GM21825 (cell line): ENCODE measurements around the gene HP1BP3.
"Not testable (repeated sequence)": the region's sequence is repeated elsewhere in the genome, so short reads cannot be mapped to it uniquely, and the experiment has no call there.

Source experiments
- ATAC-seq: cut with Tn5 transposase; IDR thresholded peaks from one replicate; pipeline ENCODE4 v1.9.1; 2021; ENCODE audit warnings: mild to moderate bottlenecking, moderate library complexity; ENCODE audit not compliant: unreplicated experiment

Gene HP1BP3

DNA sequence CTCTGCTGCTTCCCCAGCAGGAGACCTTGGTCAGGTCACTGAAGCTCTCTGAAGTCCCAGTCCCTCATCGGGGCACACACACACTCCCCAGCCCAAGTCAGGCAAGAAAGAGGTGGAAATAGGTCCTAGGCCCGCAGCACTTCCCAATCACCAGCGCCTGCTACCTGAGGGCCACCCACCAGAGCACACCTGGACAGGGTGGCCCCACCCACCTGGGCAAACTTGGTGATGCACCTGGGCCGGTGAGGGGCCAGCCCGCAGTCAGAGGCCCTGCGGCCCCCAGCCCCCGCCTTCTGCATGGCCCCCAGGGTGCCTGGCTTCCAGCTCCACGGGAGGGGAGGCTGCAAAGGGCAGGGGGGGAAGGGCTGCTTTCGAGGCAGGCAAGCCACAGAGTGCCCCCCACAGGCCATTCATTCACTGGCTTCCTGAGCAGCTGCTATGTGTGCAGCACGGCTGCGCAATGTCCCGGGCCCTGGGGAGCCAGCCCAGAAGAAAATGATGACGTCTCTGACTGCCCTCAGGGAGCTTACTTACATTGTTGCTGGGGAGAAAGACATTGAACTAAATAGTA is 59.3 kb downstream of the HP1BP3 start:
- ATAC-seq = no peak

DNA sequence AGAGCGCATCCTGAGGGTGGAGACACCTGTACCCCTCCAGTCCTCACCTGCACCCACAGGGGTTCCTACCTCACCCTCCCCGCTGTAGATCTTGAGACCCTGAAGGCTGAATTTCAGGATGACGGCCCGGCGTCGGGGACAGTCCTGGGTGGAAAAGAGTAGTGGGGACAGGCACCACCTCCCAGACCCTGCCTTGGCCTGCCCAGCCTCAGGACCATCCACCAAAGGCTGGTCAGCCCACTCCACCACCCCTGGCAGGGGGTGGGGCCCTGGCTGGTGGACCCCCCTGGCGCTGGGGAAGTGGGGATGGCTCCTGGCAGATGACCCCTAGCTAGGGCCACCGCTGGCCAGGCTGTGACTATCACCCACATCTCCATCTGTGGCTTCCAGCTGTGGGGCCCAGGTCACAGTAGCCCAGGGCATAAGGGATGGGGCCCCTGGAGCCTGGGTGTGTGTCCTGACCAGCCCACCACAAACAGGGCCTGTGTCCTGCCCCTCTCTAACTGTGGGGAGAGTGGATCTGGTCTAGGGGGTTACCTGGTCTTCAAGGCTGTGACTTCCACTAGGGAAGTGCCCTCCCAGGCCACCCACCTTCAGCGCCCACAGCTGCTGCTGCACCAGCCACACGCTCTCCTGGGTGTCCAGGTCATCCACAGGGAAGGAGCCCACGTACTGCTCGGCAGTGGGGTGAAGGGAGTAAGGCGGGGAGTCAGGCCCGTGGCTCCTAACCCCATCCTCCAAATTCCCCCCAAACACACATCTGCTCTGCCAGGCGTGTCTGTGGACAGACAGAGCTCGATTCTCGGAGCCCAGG is 60.0 kb downstream of the HP1BP3 start:
- no peak for ATAC-seq

DNA sequence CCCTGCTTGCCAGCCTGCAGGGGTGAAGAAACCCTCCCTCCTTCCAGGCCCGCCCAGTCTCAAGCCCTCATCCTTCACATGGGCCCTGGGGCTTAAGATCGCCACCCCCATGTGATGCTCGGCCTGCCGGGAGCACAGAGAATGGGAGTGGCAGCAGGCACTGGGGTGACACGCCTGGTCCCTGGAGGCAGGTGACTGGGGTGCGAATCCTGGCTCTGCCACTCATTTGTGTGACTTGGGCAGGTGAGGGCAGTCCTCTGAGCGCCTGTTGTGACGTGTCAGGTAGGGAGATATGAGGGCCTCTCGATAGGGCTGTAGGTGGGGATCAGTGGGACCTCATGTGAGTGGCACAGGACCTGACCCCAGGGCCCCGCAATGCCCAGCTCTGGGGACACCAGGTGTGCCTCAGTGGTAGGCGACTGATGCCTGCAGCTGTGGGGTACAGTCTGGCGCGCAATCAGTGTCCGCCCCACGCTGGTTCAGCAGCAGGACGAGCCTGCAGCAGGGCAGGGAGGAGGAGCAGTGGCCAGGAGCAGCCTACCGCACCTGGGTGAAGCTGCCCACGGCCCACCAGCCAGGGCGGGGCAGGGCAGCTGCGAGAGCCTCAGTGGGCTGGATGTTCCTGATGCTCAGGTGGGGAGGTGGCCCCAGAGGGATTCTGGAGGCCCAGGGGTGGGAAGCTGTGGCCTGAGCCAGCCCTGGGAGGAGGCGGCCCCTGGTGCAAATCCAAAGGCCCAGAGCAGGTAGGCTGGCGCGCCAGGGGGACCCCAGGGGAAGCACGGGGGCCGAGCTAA is 60.8 kb downstream of the HP1BP3 start:
- no peak for ATAC-seq

DNA sequence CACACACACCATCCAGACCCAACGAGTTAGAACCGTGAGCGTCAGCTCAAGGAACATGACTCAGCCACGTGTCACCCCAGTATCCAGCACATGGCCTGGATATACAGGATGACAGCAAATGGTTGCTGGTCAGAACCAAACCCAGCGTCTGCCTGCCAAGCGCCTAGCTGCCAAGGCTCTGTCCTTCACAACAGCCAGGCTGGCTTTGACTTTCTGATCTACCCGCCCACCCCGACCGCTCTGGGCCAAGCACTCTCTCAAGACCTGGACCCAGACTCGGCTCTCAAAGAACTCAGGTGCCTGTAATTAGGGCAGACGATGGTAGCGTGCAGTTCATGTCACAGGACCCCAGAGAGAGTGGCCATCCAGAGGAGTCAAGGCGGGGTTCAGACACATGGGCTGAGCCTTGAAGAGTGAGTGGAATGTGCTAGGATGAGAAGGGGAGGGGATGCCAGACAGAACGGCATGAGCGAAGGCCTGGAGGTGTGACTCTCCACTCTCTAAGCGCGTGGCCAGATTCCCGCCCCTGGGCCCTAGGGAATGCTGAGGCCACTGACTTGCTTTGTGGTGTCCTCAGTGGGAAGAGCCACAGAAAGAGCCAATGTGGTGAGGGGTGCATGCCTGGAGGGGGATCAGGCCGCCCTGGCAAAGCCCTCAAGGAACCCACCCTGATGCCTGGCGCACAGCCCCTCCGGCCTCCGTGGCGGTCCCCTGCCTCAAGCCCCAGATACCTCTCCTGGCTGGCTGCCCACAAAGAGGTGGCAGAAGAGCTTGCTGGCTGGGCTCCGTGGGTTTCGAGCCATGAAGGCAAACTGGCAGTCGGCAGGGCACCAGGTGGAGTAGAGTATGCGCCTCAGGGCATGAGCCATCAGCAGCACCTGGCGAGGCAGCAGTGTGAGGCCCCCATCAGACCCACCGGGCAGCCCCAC is 61.7 kb downstream of the HP1BP3 start:
- no peak for ATAC-seq

GRCh38 chr1:20724364-20725188 is 62.5 kb downstream of the HP1BP3 start:
- no peak for ATAC-seq

DNA sequence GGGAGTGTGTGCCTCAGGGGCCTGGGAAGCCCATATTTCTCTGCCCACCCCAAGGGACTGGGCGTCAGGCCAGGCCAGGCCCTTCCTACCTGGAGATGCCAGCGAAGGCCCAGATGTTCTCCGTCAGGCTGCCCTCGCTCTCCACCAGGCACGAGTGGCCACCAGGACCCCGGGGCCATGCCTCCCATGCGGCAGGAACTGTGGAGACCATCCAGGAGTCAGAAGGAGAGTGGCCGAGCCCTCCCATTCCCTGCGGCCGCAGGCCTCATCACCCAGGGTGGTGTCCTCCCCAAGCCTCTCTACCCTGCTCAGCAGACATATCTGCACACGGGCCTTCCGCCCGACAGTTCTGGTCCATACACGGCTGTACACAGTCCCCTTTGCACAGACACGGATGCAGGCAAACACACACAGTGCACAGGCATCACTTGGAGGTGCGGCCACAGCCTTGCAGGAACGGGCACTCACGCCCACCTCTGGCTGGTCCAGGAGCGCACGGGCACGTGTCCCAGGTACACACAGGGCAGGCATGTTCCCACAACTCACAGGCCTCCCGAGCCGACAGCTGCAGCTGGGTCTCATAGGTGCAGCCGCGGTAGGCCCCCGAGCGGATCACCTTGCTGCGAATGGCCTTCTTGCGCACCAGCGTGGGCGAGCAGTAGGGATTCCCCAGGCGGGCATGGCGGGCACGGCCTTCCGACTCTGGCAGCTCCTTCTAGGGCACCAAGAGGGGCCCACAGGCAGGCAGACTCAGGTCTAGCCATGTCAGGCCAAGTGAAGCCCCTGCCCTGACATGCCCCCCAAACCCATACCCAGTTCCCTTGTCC is 63.4 kb downstream of the HP1BP3 start:
- no peak for ATAC-seq

- ATAC-seq = no peak
Measured at GRCh38 chr1:20723159-20723536, 64.0 kb downstream of the HP1BP3 start.

DNA sequence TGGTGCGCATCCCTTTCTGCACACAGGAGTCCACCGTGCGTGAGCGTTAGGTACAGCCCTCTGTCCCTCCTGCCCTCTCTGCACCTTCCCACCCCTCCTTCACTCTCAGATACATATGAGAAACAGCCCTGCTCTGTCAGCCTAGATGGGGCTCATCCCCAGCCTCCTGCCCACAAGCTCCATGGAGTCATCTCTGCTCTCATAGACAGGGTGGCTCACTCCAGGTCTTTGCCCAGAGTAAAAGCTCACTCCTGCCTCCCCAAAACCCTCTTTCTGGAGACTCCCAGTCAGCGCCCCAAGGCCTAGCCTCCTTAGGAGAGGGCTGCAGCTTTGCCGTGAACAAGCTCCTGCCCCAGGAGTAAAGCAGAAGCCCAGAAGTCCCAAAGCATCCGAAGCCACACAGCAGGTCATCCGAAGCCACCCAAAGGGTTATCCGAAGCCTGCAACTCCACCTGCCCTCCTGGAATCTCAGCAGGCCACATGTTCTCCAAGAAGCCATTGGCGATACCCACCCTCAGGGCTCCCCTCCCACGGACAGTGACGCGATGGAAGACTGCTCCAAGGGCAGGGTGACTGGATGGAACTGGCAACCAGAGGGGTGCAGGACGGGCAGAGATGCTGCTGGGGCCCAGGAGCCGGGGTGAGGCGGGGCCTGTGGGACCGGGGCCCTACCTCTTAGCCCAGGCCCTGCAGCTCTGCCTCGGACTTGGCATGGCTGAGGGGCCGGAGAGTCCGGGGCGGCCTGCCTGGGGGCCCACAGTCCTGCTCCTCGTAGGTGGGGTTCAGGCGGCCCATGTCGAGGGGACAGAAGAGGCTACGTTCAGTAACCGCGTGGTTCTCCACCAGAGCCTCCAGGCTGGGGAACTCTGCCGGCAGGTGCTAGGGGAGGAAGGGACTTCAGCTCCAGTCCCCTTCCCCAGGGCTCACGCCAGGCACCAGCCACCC is 65.7 kb downstream of the HP1BP3 start:
- ATAC-seq = no peak

GRCh38 chr1:20720631-20721091 is 66.4 kb downstream of the HP1BP3 start:
- ATAC-seq = no peak

DNA sequence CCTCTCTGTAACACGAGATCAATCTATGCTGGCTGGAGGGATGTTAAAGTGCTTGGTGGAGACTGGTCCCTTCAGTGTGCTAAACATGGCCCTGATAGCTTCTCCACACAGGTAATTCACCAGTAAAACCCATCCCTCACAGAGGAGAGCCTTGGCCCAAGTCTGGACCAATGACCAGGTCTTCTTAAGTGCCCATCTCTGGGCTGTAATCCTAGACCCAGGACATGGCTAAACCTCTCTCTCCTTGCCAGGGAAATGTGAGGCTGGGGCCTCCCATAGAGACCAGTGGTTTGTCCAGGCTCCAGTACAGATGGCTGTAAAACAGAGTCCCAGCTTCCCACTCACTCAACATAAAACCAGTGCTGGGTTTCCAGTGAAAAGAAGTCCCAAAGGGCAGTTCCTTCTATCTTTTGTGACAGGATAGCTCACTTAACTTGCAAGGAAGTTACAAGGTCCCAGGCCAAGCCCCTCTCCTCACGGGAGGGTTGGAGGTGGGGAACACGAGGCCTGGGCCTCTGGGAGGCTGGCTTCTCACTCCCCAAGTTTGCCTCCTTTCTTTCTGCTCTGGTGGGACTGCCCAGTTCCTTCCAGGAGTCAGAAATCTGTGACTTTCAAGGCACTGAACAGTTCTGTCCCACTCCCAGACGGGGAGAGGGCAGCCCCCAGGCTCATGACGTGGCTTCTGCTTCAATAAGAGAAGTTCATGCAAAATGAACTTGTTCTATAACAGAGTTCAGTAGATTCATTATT is 67.1 kb downstream of the HP1BP3 start:
- ATAC-seq = no peak

DNA sequence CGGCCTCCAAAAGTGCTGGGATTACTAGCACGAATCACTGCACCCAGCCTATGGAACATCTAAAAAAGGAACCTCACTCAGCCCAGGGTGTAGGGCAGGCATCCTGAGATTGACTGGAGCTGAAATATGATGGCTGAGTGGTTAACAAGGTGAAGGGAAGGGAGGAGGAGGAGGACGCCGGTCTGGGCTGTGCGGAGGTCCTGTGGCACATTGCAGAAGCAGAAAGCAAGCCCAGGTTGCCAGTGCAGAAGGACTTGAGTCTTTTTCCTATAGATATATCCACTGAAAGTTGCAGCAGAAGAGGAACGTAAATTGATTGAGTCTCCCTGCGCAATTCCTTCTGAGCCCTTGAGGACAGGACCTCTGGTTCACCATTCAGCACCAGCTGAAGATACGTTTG is 67.8 kb downstream of the HP1BP3 start:
- ATAC-seq = no peak

- not testable (repeated sequence) for ATAC-seq
Measured at GRCh38 chr1:20718343-20718882, 68.7 kb downstream of the HP1BP3 start.

DNA sequence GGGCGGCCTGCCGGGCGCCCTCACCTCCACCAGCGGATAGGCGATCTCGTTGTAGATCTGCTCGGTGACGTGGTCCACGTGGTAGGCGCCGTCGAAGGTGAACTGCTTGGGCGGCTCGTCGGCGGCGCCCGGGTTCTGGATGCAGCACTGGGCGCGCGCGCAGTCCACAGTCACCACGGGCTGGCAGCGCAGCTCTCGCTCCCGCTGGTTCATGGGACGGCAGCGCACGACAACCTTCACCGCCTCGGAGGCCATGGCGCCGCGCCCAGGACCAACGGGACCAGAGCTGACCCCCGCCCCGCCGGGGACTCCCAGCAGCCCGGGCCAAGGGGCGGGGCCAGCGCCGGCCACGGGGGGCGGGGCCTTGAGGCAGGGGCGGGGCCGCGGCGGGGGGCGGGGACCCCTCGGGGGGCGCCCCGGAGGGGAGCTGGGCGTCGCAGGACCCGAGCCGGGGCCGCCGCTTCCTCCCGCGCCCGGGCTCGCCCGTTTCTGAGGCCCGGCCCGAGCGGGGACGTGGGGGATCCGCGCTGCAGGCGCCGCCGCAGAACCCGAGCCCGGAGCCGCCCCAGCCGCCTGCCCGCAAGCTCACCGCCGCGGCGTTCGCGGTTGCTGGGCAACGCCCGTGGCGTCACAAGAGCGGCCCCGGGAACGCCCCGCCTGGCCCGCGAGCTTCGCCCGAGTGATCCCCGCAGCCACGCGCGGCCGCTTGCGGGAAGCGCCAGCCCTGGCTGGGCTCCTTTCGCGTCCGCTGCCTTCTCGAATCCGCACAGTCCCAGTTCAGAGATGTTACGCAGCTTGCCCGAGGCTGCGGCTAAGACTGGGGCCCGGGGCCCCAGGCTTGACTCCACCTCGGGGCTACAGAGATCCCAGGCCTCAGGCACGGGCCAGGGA is 69.4 kb downstream of the HP1BP3 start, which contains the start of gene KIF17:
Gene KIF17, minus strand, starts transcription at position 556 of the 891 bp plus-strand sequence. Its CDS starts 301 bp downstream, at position 255.
- ATAC-seq = no peak

DNA sequence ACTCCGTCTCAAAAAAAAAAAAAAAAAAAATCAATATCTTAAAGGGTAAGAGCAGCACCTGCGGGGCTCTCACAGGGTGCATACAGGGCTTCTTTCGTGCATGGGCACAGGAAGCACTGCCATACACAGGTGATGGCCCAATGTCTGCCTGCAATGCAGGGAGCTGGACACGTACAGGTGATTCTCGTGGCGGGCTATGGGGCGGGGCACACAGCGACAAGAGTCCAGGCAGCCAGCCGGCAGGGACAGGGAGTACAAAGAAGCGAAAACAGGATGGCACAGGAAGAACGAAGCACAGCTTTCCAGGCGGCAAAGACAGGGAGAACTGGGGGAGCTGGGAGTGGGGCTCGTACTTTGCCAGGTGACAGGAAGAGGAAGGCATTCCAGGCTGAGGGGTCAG is 70.9 kb downstream of the HP1BP3 start:
- ATAC-seq = no peak

GRCh38 chr1:20715406-20715805 is 71.7 kb downstream of the HP1BP3 start:
- ATAC-seq = no peak

- ATAC-seq = no peak
Measured at GRCh38 chr1:20713440-20713839, 73.7 kb downstream of the HP1BP3 start.
